Karpas-422 (cell line): Measurements from ENCODE around the gene DZIP3. TPM values are rescaled to one million over a fixed set of nuclear protein-coding genes. Genes with fewer than 3 reads are reported as not detected.
"Not testable (repeated sequence)": the region's sequence is repeated elsewhere in the genome, so short reads cannot be mapped to it uniquely, and the experiment has no call there.

Source experiments
- DNase-seq: peaks from one replicate; pipeline ENCODE4 v3.0.0-alpha.2; 2015
- H2AFZ ChIP-seq: fragments of 200-600 bp; sonication (generic); 2 replicates; pipeline ENCODE4 v1.6.1; 2014; ENCODE audit warnings: antibody characterized with exemption, low read length, mixed read lengths
- H3K27ac ChIP-seq: fragments of 200-600 bp; sonication (generic); 2 replicates; pipeline ENCODE4 v1.5.1; 2014; ENCODE audit warnings: mild to moderate bottlenecking, low read length, moderate library complexity
- H3K27me3 ChIP-seq: fragments of 200-600 bp; sonication (generic); 2 replicates; pipeline ENCODE4 v1.6.1; 2014; ENCODE audit warnings: low read length, mixed read lengths
- H3K36me3 ChIP-seq: fragments of 200-600 bp; sonication (generic); 2 replicates; pipeline ENCODE4 v1.6.1; 2014; ENCODE audit warnings: low read length, mixed read lengths; ENCODE audit not compliant: insufficient read depth
- H3K4me1 ChIP-seq: fragments of 200-600 bp; sonication (generic); 2 replicates; pipeline ENCODE4 v1.6.1; 2014; ENCODE audit warnings: mild to moderate bottlenecking, low read length, mixed read lengths
- H3K4me2 ChIP-seq: fragments of 200-600 bp; sonication (generic); 2 replicates; pipeline ENCODE4 v1.6.1; 2014; ENCODE audit warnings: low read length, low read depth, mild to moderate bottlenecking; ENCODE audit not compliant: poor library complexity, severe bottlenecking
- H3K4me3 ChIP-seq: fragments of 200-600 bp; sonication (generic); 2 replicates; pipeline ENCODE4 v1.5.1; 2014; ENCODE audit warnings: mild to moderate bottlenecking, antibody characterized with exemption, low read length, mixed read lengths
- H3K79me2 ChIP-seq: fragments of 200-600 bp; sonication (generic); 2 replicates; pipeline ENCODE4 v1.6.1; 2014; ENCODE audit warnings: mild to moderate bottlenecking, low read length, mixed read lengths
- H3K9ac ChIP-seq: fragments of 200-600 bp; sonication (generic); 2 replicates; pipeline ENCODE4 v1.6.0; 2014; ENCODE audit warnings: low read length
- H3K9me2 ChIP-seq: fragments of 200-600 bp; sonication (generic), shearing (Covaris generic); replicated peaks from 2 replicates; pipeline ENCODE4 v1.6.0; 2014; ENCODE audit warnings: mild to moderate bottlenecking, low read length, moderate library complexity; ENCODE audit not compliant: insufficient read depth
- H3K9me3 ChIP-seq: fragments of 300-700, 200-600 bp; sonication (generic); 2 replicates; pipeline ENCODE4 v1.6.1; 2014; ENCODE audit warnings: low read length, mixed read lengths
- H4K20me1 ChIP-seq: fragments of 200-600 bp; sonication (generic); 2 replicates; pipeline ENCODE4 v1.6.1; 2014; ENCODE audit warnings: mild to moderate bottlenecking, antibody characterized with exemption, low read length, low read depth; ENCODE audit not compliant: insufficient read depth
- total RNA-seq: library from RNA; depleted of rRNA; stranded (reverse); fragments of >200 nt; shearing (Covaris generic); gene quantifications from 2 replicates; pipeline ENCODE4 v1.2.3, GENCODE V29; 2014; ENCODE audit warnings: low replicate concordance

The DZIP3 gene
- total RNA-seq, 1 experiment from 2014 or later, result 15.7 TPM

DNA sequence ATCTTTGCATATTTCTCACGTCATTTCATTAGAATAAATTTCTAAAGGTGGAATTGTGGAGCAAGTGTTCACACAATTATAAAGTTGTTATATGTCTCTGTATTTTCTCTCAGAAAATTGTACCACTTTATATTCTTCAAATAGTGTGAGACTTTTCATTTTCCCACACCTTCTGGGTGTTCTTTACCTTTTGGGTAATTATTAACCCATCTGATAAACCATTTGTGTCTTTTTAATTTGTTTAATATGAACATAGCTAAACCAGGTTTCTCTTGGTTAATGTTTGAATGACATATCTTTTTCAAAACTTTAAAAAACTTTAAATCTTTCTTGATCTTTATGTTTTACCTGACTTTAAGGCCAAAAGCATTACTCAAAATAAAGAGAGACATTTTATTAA is 40.5 kb downstream of the DZIP3 start:
- Histone ChIP-seq H3K36me3 (no peaks in the 10 kb centered on the region), H3K79me2 (no peaks in the 10 kb centered on the region), H3K4me3 (no peak overlapping the region), H3K4me1 (peaks cover 2% of the 10 kb centered on the region; the same call in 1 of the 2 replicates), H3K4me2 (no peak overlapping the region), H3K27ac (no peak overlapping the region), H4K20me1 (no peaks in the 10 kb centered on the region), H3K27me3 (no peaks in the 10 kb centered on the region), H3K9me3 (no peaks in the 10 kb centered on the region), H3K9me2 (no peaks in the 10 kb centered on the region), H2AFZ (no peak overlapping the region), H3K9ac (no peak overlapping the region)
- no peak for DNase-seq

DNA sequence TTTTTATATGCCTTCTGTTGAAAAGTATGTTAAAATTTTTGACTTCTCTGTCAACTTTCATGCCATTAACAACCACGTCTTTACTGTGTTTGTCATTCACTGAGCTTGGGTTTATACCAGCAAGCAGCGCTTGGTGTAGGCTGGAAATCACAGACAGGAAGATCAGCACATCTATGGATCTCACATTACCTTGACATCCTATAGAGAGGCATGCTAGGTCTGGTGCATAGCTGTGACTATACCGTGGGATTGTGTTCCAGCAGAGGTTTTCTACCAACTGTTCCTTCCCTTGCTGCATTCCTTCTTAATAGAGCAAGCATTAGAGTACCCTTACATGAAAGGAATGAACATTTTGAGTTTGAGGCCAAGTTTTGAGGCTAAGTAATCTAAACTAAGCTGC is 53.0 kb downstream of the DZIP3 start:
- no peaks in the 10 kb centered on the region for H3K4me1 ChIP-seq
- H3K27ac ChIP-seq, result no peak overlapping the region
- H3K9me2 ChIP-seq, result peaks cover 4% of the 10 kb centered on the region; the same call in 1 of the 2 replicates
- H3K79me2 ChIP-seq, result no peaks in the 10 kb centered on the region
- H3K4me2 ChIP-seq, result no peak overlapping the region
- H3K4me3 ChIP-seq, result no peak overlapping the region
- no peaks in the 10 kb centered on the region for H3K27me3 ChIP-seq
- no peaks in the 10 kb centered on the region for H3K36me3 ChIP-seq
- H3K9me3 ChIP-seq, result no peaks in the 10 kb centered on the region
- DNase-seq, result no peak
- H2AFZ ChIP-seq, result no peak overlapping the region
- H3K9ac ChIP-seq, result no peak overlapping the region
- H4K20me1 ChIP-seq, result no peaks in the 10 kb centered on the region

DNA sequence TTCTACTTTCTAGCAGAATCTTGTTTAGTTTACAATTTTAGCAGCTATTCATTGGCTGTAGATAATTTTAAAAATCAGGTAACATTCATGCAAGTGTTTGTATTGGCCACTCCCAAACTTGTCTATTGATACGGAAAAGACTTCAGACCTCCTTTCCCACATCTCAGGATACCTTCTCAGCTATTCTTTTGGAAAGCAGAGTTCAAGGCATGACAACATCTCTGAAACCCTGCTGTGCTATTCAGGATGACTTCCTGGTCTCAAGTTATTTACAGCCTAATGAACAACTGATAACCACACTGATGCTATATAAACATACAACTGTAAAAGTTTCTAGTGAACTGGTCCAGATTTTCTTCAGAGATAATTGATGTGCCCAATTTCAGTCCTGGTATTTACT is 55.8 kb downstream of the DZIP3 start:
- no peak overlapping the region for H2AFZ ChIP-seq
- H3K36me3 ChIP-seq, result no peaks in the 10 kb centered on the region
- no peak overlapping the region for H3K9ac ChIP-seq
- no peaks in the 10 kb centered on the region for H3K4me1 ChIP-seq
- DNase-seq, result no peak
- no peak overlapping the region for H3K4me2 ChIP-seq
- no peaks in the 10 kb centered on the region for H3K27me3 ChIP-seq
- H3K27ac ChIP-seq, result no peak overlapping the region
- H4K20me1 ChIP-seq, result no peaks in the 10 kb centered on the region
- H3K4me3 ChIP-seq, result no peak overlapping the region
- no peaks in the 10 kb centered on the region for H3K9me3 ChIP-seq
- no peaks in the 10 kb centered on the region for H3K79me2 ChIP-seq
- no peaks in the 10 kb centered on the region for H3K9me2 ChIP-seq

DNA sequence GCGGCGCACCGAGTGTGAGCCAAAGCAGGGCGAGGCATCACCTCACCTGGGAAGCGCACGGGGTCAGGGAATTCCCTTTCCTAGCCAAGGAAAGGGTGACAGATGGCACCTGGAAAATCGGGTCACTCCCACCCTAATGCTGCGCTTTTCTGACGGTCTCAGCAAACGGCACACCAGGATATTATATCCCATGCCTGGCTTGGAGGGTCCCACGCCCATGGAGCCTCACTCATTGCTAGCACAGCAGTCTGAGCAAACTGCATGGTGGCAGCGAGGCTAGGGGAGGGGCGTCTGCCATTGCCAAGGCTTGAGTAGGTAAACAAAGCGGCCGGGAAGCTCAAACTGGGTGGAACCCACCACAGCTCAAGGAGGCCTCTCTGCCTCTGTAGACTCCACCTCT is 66.1 kb downstream of the DZIP3 start:
- not testable (repeated sequence) for H3K27me3 ChIP-seq, H3K9ac ChIP-seq, H3K9me2 ChIP-seq, H2AFZ ChIP-seq, H3K36me3 ChIP-seq, H3K4me3 ChIP-seq, DNase-seq, H3K4me2 ChIP-seq, H4K20me1 ChIP-seq, H3K79me2 ChIP-seq, H3K27ac ChIP-seq, H3K4me1 ChIP-seq, H3K9me3 ChIP-seq

DNA sequence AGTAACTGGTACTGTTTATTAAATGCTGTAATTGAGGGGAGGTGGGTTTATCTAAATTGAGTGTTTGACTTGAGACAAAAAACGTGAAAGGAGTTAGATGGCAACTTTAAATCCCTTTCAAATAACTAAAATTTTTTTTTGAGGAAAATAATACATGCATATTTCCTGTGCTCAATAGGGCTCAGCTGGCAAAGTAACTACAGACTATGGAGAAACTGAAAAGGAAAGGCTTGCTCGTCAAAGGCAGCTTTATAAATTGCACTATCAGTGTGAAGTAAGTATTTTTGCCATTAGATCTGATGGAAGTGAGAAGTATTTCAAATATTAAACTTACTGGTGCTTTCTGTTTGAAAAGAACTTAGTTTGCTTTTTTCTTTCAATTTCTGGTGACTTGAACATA is 72.2 kb downstream of the DZIP3 start:
- H3K79me2 ChIP-seq, result no peaks in the 10 kb centered on the region
- no peak overlapping the region for H3K4me3 ChIP-seq
- no peak overlapping the region for H3K27ac ChIP-seq
- H3K4me1 ChIP-seq, result no peaks in the 10 kb centered on the region
- H3K9me3 ChIP-seq, result no peaks in the 10 kb centered on the region
- H3K9ac ChIP-seq, result no peak overlapping the region
- H3K4me2 ChIP-seq, result no peak overlapping the region
- H3K9me2 ChIP-seq, result no peaks in the 10 kb centered on the region
- no peaks in the 10 kb centered on the region for H4K20me1 ChIP-seq
- H3K36me3 ChIP-seq, result no peaks in the 10 kb centered on the region
- DNase-seq, result no peak
- no peak overlapping the region for H2AFZ ChIP-seq
- no peaks in the 10 kb centered on the region for H3K27me3 ChIP-seq

DNA sequence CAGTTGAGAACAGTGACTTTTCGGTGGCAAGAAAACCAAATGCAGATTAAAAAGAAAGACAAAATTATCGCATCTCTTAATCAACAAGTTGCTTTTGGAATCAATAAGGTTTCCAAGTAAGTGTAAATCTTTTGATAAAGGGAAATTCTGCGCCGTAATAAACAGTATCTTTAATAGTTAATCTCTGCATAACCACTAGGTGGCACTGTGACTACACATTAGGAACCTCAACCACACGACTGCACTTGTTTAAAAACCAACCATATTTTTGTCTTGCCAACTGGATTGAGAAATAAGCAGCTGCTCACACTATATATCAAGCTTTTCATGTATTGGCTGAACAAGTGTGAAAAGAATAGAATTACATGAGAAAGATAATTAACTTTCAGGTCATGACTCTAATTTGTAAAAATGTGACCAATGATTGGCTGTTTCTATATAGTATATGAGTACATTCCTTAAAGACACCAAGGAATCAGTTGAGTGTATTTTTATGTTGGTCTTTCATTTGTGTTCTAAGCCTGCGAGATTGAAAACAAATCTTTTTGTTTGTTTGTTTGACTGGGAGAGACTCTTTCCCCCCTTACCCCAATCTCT is 72.7 kb downstream of the DZIP3 start:
- Histone ChIP-seq H3K9me3 (no peaks in the 10 kb centered on the region), H3K9ac (no peak overlapping the region), H3K36me3 (no peaks in the 10 kb centered on the region), H3K27me3 (no peaks in the 10 kb centered on the region), H3K4me3 (no peak overlapping the region), H3K27ac (no peak overlapping the region), H3K79me2 (no peaks in the 10 kb centered on the region), H2AFZ (no peak overlapping the region), H3K4me2 (no peak overlapping the region), H3K4me1 (no peaks in the 10 kb centered on the region), H3K9me2 (no peaks in the 10 kb centered on the region), H4K20me1 (no peaks in the 10 kb centered on the region)
- DNase-seq, result peak; percentile 87

DNA sequence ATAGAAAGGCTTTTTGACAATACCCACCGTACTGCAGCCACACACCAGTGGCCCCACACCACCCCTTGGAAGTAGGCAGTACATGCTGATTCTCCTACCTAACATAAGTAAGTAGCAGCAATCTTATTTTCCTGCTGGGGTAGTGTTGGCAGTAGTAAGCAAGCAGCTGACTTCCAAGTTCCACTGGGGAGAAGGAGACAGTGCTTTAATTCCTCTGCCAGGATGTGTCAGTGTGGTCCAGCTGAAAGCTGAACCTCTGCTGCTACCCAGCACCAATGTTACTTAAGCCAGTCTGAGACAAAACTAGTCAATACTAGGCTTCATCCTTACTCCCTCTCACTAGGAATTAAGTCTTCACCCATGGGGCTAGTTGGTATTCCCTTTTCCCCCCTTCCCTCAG is 74.7 kb downstream of the DZIP3 start:
- no peaks in the 10 kb centered on the region for H3K79me2 ChIP-seq
- H3K4me2 ChIP-seq, result no peak overlapping the region
- peaks cover 8% of the 10 kb centered on the region for H3K4me1 ChIP-seq
- no peaks in the 10 kb centered on the region for H3K9me3 ChIP-seq
- H3K27ac ChIP-seq, result no peak overlapping the region
- no peak overlapping the region for H3K4me3 ChIP-seq
- H3K36me3 ChIP-seq, result no peaks in the 10 kb centered on the region
- H3K9ac ChIP-seq, result no peak overlapping the region
- no peaks in the 10 kb centered on the region for H3K27me3 ChIP-seq
- no peaks in the 10 kb centered on the region for H4K20me1 ChIP-seq
- DNase-seq, result no peak
- H2AFZ ChIP-seq, result no peak overlapping the region
- no peaks in the 10 kb centered on the region for H3K9me2 ChIP-seq

DNA sequence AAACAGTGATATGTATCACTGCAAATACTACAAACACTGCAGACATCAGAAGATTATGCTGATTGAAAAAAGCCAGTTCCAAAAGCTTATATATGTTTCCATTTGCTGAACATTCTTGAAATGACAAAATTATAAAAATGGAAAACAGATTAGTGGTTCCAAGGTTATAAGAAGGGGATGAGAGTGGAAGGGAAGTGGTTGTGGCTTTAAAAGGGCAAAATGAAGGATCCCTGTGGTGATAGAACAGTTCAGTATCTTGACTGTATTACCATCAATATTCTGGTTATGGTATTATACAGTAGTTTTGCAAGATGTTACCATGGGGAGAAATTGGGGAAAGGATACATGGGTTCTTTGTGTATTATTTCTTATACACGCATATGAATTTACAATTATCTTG is 77.8 kb downstream of the DZIP3 start:
- no peaks in the 10 kb centered on the region for H3K79me2 ChIP-seq
- peaks cover 12% of the 10 kb centered on the region for H3K4me1 ChIP-seq
- no peak overlapping the region for H2AFZ ChIP-seq
- no peak overlapping the region for H3K4me2 ChIP-seq
- no peaks in the 10 kb centered on the region for H3K27me3 ChIP-seq
- no peaks in the 10 kb centered on the region for H3K36me3 ChIP-seq
- H3K9me3 ChIP-seq, result no peaks in the 10 kb centered on the region
- H3K9ac ChIP-seq, result no peak overlapping the region
- H3K4me3 ChIP-seq, result no peak overlapping the region
- no peak for DNase-seq
- no peak overlapping the region for H3K27ac ChIP-seq
- H4K20me1 ChIP-seq, result no peaks in the 10 kb centered on the region
- no peaks in the 10 kb centered on the region for H3K9me2 ChIP-seq

DNA sequence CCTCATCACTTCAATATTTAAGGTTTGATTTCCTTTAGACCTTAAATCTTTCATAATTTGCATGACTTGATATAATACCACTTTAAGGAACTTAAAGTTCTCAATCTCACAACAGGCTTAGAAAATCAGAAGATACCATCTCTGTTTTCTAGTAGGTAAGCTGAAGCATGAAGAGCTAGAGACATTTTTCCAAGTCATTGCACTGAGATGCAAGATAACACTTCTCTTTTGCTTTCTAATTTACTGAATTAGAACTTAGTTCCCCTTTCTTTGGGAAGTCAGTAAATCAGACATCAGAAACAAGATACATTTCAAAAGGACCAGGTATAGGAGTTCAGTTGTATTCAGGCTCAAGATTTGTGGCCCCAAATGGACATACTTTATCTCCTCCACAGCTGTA is 79.7 kb downstream of the DZIP3 start:
- Histone ChIP-seq H3K79me2 (no peaks in the 10 kb centered on the region), H3K27ac (no peak overlapping the region), H2AFZ (no peak overlapping the region), H3K36me3 (no peaks in the 10 kb centered on the region), H3K9me2 (no peaks in the 10 kb centered on the region), H4K20me1 (no peaks in the 10 kb centered on the region), H3K4me1 (peaks cover 17% of the 10 kb centered on the region), H3K27me3 (no peaks in the 10 kb centered on the region), H3K9me3 (no peaks in the 10 kb centered on the region), H3K9ac (no peak overlapping the region), H3K4me2 (no peak overlapping the region), H3K4me3 (no peak overlapping the region)
- peak; percentile 50 for DNase-seq
